Endothelial cell of umbilical vein (primary cell): ENCODE results near the gene IQCN. TPM values are rescaled to one million over a fixed set of nuclear protein-coding genes. Genes with fewer than 3 reads are reported as not detected.

Experiments used
- BruUV-seq: library from RNA; stranded (reverse); fragments of 400-500 nt; replicated peaks from 2 replicates; lab custom pipeline; 2021; lab: Mats Ljungman, UMichigan
- CTCF ChIA-PET: fragments of 300-600, 350-600 bp; sonication (Branson Sonifier 250); formaldehyde crosslinking; loops from one replicate; lab custom pipeline; 2021; ENCODE audit warnings: antibody characterized with exemption, inconsistent platforms; lab: Charles Lee
- POLR2A ChIA-PET: fragments of 300-600, 350-600 bp; sonication (Branson Sonifier 250); formaldehyde crosslinking; loops from one replicate; lab custom pipeline; 2021; ENCODE audit warnings: antibody characterized with exemption, inconsistent platforms; lab: Charles Lee
- DNase-seq: peaks from one replicate; pipeline ENCODE4 v3.0.0-alpha.2; 2011; ENCODE audit warnings: low read depth, low spot score
- FAIRE-seq: peaks from 2 replicates; lab custom pipeline; 2011; peaks lifted over from hg19 to GRCh38; lab: Jason Lieb, UNC
- H2AFZ ChIP-seq: 2 replicates; pipeline ENCODE4 v1.6.0; 2012; ENCODE audit warnings: low read depth, low read length, control low read depth, inconsistent platforms
- H3K27ac ChIP-seq: 2 replicates; pipeline ENCODE4 v1.5.1; 2011; ENCODE audit warnings: low read depth, mild to moderate bottlenecking, control low read depth, low read length, moderate library complexity; ENCODE audit not compliant: insufficient read depth
- H3K27me3 ChIP-seq, 2 experiments: 2 replicates each; pipeline versions ENCODE4 v1.6.0 to v1.6.1; 2011; ENCODE audit warnings: low read length in 2 of 2, mixed read lengths in 1 of 2; ENCODE audit not compliant: control insufficient read depth in 2 of 2, insufficient read depth in 2 of 2
- H3K36me3 ChIP-seq, 2 experiments: 2 replicates in 1 of 2; 3 replicates in 1 of 2; pipeline ENCODE4 v1.5.1; 2011; ENCODE audit warnings: low read length in 2 of 2, mild to moderate bottlenecking in 1 of 2, moderate library complexity in 1 of 2; ENCODE audit not compliant: control insufficient read depth in 2 of 2, insufficient read depth in 2 of 2; ENCODE audit errors: extremely low read depth in 1 of 2
- H3K4me1 ChIP-seq: 3 replicates; pipeline ENCODE4 v1.5.1; 2011; ENCODE audit warnings: mild to moderate bottlenecking, low read length; ENCODE audit not compliant: control insufficient read depth, insufficient read depth; ENCODE audit errors: extremely low read depth
- H3K4me2 ChIP-seq: 2 replicates; pipeline ENCODE4 v1.6.1; 2011; ENCODE audit warnings: low read length, control low read depth, mixed read lengths; ENCODE audit not compliant: insufficient read depth
- H3K4me3 ChIP-seq, 3 experiments: fragments of 200-600 bp in 1 of 3; sonication (generic), shearing (Covaris generic) in 1 of 3; replicated peaks in 1 of 3; 2 replicates each; pipeline ENCODE4 v1.5.1; 2011 to 2016; ENCODE audit warnings: control low read depth in 3 of 3, low read length in 3 of 3, mild to moderate bottlenecking in 2 of 3, inconsistent platforms in 1 of 3, low read depth in 1 of 3, moderate library complexity in 1 of 3; ENCODE audit not compliant: insufficient read depth in 1 of 3
- H3K79me2 ChIP-seq: 2 replicates; pipeline ENCODE4 v1.6.0; 2012; ENCODE audit warnings: low read length, inconsistent platforms; ENCODE audit not compliant: control insufficient read depth, insufficient read depth
- H3K9ac ChIP-seq: replicated peaks from 2 replicates; pipeline ENCODE3; 2011; ENCODE audit warnings: low read length, control low read depth; ENCODE audit not compliant: insufficient read depth; ENCODE audit errors: extremely low read depth
- H3K9me1 ChIP-seq: replicated peaks from 3 replicates; pipeline ENCODE4 v1.6.0; 2011; ENCODE audit warnings: mild to moderate bottlenecking, low read length; ENCODE audit not compliant: control insufficient read depth, insufficient read depth; ENCODE audit errors: extremely low read depth
- H3K9me3 ChIP-seq: replicated peaks from 2 replicates; pipeline ENCODE4 v1.5.1; 2012; ENCODE audit warnings: low read length, inconsistent platforms; ENCODE audit not compliant: control insufficient read depth, insufficient read depth
- H4K20me1 ChIP-seq: replicated peaks from 2 replicates; pipeline ENCODE3; 2011; ENCODE audit warnings: mild to moderate bottlenecking, low read length; ENCODE audit not compliant: control insufficient read depth, insufficient read depth; ENCODE audit errors: extremely low read depth
- EZH2 ChIP-seq: IDR thresholded peaks from 2 replicates; pipeline ENCODE4 v1.6.1; 2012; ENCODE audit warnings: borderline replicate concordance, low read depth, mild to moderate bottlenecking, moderate library complexity, low read length, inconsistent platforms; ENCODE audit not compliant: severe bottlenecking
- JUN ChIP-seq: IDR thresholded peaks from 2 replicates; pipeline ENCODE4 v1.6.1; 2011; ENCODE audit warnings: borderline replicate concordance, low read depth; ENCODE audit not compliant: insufficient read length, insufficient read depth
- MYC ChIP-seq: IDR thresholded peaks from one replicate; pipeline ENCODE4 v1.6.1; 2011; ENCODE audit warnings: mild to moderate bottlenecking, low read depth, low read length
- POLR2A ChIP-seq: IDR thresholded peaks from 2 replicates; pipeline ENCODE4 v1.6.1; 2012; ENCODE audit warnings: low read depth, mild to moderate bottlenecking, control low read depth, low read length
- POLR2AphosphoS5 ChIP-seq: IDR thresholded peaks from 2 replicates; pipeline ENCODE4 v1.6.1; 2012; ENCODE audit warnings: low read depth, mild to moderate bottlenecking, control low read depth, low read length, moderate library complexity; ENCODE audit not compliant: insufficient read depth
- dilution Hi-C: fragments of 300-500 bp; cut with MboI; formaldehyde crosslinking; loops from one replicate; pipeline ENCODE4 v1.15.0; 2019; ENCODE audit warnings: low sequenced_read_pairs; ENCODE audit not compliant: extremely low pct_ligation_motif_present
- intact Hi-C: fragments of 100-400 bp; cut with micrococcal nuclease; formaldehyde crosslinking; loops from one replicate; pipeline ENCODE4 v1.10.0; 2022
- polyA plus RNA-seq, 4 experiments: library from polyadenylated mRNA; depleted of rRNA in 3 of 4; stranded (reverse) in 3 of 4; unstranded in 1 of 4; fragments of >200 nt; gene quantifications; 2 replicates each; pipeline versions ENCODE4 v1.2.1 to v1.2.3, GENCODE V29; 2011 to 2012; ENCODE audit warnings: missing spikeins in 1 of 4
- total RNA-seq: library from RNA; stranded (reverse); gene quantifications from 2 replicates; pipeline ENCODE4 v1.2.3, GENCODE V29; 2021
- TF ChIP-seq, protein P1 (sequence below), 2 donors: IDR thresholded peaks; 1 replicate in 1 of 2; 2 replicates in 1 of 2; pipeline ENCODE4 v1.5.1; 2011; ENCODE audit warnings: low read length in 2 of 2, mild to moderate bottlenecking in 2 of 2, moderate library complexity in 2 of 2, control low read depth in 1 of 2, inconsistent platforms in 1 of 2, low read depth in 1 of 2; ENCODE audit not compliant: insufficient read depth in 1 of 2; ENCODE audit errors: extremely low read depth in 1 of 2

Gene IQCN
- total and polyA plus RNA-seq, 2 donors (not counting 3 experiments of a cell fraction or from before 2014, with no cell fraction given), result 1.5 to 3.0 TPM

DNA sequence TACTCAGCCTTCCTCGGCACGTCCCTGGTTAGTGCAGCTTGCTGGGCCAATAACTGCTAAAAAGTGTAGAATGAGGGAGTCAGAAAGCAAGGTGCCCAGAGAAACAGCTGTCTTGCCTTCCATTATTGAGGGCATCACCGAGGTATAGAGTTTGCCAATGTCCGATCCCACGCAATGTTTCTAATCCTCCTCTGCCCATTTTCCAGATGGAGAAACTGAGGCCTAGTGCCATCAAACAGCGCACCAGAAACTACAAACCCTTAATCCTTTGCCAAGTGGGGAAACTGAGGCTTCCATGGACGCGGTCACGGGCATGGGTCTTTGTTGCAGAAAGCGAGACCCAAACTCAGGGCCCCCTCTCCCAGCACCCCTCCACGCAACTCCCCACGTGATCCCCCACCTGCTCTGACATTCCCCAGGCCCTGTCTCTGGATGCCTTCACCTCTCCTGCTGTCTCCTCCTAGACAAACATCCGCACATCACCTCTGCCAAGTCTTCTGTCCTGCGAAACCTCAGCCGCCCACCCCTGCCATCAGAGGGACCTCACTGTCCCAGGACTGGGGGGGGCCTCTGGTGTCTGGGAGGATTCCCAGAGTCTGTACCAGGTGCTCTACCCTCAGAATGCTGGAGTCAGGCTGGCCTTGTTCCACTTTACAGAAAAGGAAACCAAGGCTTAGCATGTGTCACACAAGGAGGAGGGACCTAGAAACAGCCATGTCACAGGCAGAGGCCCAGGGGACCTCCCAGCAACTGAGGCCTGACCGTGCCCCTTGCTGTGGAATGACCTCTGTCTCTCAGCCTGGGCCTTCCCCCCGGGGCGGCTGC is 47.1 kb downstream of the IQCN start:
- CTCF ChIA-PET, result no interaction called here
- no peaks in the 10 kb centered on the region for H3K9me1 ChIP-seq
- intact Hi-C loops (no loop called here), dilution Hi-C loops (no loop called here)
- POLR2A ChIA-PET, result no interaction called here
- FAIRE-seq (no peak), DNase-seq (no peak)
- peaks cover 9% of the 10 kb centered on the region for H3K4me1 ChIP-seq
- no peaks in the 10 kb centered on the region for H4K20me1 ChIP-seq
- no peaks in the 10 kb centered on the region for H3K79me2 ChIP-seq
- H3K4me3 ChIP-seq, result no peak overlapping the region
- H3K9ac ChIP-seq, result no peak overlapping the region
- H2AFZ ChIP-seq, result no peak overlapping the region
- no TSS peak for BruUV-seq
- peaks cover 5 to 9% of the 10 kb centered on the region in 2 experiments for H3K27me3 ChIP-seq
- H3K4me2 ChIP-seq, result no peak overlapping the region
- H3K9me3 ChIP-seq, result no peaks in the 10 kb centered on the region
- H3K27ac ChIP-seq, result no peak overlapping the region
- TF ChIP-seq MYC (no peak), EZH2 (no peak), POLR2A (no peak), JUN (no peak), POLR2AphosphoS5 (no peak)
- TF ChIP-seq, protein P1, sequence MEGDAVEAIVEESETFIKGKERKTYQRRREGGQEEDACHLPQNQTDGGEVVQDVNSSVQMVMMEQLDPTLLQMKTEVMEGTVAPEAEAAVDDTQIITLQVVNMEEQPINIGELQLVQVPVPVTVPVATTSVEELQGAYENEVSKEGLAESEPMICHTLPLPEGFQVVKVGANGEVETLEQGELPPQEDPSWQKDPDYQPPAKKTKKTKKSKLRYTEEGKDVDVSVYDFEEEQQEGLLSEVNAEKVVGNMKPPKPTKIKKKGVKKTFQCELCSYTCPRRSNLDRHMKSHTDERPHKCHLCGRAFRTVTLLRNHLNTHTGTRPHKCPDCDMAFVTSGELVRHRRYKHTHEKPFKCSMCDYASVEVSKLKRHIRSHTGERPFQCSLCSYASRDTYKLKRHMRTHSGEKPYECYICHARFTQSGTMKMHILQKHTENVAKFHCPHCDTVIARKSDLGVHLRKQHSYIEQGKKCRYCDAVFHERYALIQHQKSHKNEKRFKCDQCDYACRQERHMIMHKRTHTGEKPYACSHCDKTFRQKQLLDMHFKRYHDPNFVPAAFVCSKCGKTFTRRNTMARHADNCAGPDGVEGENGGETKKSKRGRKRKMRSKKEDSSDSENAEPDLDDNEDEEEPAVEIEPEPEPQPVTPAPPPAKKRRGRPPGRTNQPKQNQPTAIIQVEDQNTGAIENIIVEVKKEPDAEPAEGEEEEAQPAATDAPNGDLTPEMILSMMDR (IDR thresholded peaks at IDR 0.05; ENCODE audit: extremely low read depth in 1 of 2, insufficient read depth in 1 of 2, low read depth in 1 of 2, low read length in 2 of 2), result no peak
- H3K36me3 ChIP-seq, result no peaks in the 10 kb centered on the region
